ENCODE data around the gene MX1.

DNA sequence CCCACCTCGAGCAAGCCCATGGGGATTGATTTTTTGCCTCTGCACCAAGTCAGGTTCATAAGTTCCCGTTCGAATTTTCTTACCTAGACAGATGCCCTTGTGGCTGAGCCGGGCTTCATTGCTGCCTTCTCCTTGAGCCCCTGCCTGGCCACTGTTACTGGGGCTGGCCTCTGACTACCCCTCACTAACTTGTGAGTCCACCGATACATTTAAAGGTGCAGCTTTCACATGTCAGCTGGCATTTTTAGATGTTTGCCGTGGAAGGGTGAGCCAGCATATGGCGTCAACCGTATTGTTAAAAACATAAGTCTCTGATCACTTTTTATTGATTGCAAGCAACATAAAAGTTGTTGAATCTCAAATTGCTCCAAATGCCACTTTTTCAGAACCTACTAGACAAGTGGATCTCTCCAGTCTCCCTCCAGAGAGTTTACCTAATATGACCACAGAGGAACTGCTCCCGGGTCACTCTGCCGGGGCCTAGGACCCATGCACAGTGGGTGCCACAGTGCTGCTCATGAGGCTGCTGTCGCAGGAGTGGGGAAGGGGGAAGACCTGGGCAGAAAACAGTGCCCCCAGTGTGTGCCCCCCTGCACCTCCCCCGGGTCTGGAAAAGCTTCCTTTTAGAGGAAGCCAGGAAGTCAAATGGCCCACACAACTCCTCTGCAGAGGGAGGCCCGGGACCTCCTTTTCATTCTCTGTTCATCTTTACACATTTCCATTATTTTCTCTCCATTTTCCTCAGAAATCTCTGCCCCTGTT is 18.8 kb downstream of the MX1 start:
- TF ChIP-seq, protein P1, sequence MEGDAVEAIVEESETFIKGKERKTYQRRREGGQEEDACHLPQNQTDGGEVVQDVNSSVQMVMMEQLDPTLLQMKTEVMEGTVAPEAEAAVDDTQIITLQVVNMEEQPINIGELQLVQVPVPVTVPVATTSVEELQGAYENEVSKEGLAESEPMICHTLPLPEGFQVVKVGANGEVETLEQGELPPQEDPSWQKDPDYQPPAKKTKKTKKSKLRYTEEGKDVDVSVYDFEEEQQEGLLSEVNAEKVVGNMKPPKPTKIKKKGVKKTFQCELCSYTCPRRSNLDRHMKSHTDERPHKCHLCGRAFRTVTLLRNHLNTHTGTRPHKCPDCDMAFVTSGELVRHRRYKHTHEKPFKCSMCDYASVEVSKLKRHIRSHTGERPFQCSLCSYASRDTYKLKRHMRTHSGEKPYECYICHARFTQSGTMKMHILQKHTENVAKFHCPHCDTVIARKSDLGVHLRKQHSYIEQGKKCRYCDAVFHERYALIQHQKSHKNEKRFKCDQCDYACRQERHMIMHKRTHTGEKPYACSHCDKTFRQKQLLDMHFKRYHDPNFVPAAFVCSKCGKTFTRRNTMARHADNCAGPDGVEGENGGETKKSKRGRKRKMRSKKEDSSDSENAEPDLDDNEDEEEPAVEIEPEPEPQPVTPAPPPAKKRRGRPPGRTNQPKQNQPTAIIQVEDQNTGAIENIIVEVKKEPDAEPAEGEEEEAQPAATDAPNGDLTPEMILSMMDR (IDR thresholded peaks at IDR 0.05; ENCODE audit: low read depth, low read length, poor library complexity, severe bottlenecking): no peak
- TF ChIP-seq EZH2phosphoT487 (IDR thresholded peaks at IDR 0.05; ENCODE audit: borderline replicate concordance, low read length): no peak

All from DOHH2 (cell line).